Measurements from ENCODE around the gene CDH13. TPM values are rescaled to one million over a fixed set of nuclear protein-coding genes. Genes with fewer than 3 reads are reported as not detected.

Gene CDH13
- polyA plus RNA-seq, 3 donors = 1.0 to 7.7 (median 2.8) TPM

GRCh38 chr16:83013071-83013470, 386.3 kb downstream of the CDH13 start:
- WGBS, 3 donors = 63 to 92% (median 91%) methylated on average over 4 of the region's 4 CpGs
- H3K27ac ChIP-seq (ENCODE audit: low read depth, low read length) = no peak overlapping the region

- 82 to 95% (median 95%) methylated on average over 6 of the region's 6 CpGs for WGBS, 3 donors
- no peak overlapping the region for H3K27ac ChIP-seq (ENCODE audit: low read depth, low read length)
Observed at GRCh38 chr16:83019963-83020362, 393.2 kb downstream of the CDH13 start.

- WGBS, 3 donors = 72 to 89% (median 86%) methylated on average over 6 of the region's 6 CpGs
- no peak overlapping the region for H3K27ac ChIP-seq (ENCODE audit: low read depth, low read length)
Observed at GRCh38 chr16:83021045-83021444, 394.3 kb downstream of the CDH13 start.

DNA sequence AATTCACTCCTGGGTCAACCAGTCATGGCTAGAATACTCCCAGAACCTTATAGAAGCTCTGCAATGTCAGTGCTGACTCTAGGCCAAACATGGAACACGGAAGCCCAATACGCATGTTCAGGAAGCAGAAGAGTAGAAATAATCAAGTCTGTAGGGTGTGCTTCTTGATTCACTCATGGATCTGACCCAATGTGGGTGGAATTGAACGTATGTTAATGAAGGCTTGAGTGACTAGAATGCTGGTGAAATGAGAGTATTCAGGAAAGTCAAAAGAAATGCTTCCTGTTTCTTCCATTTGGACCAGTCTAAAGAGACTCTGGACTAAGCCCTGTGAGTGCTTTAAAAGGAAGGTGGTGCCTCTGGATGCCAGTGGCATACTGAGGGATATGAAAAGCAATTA, 395.0 kb downstream of the CDH13 start:
- no peak overlapping the region for H3K27ac ChIP-seq (ENCODE audit: low read depth, low read length)
- WGBS, 3 donors = 71 to 88% (median 75%) methylated on average over 3 of the region's 3 CpGs

DNA sequence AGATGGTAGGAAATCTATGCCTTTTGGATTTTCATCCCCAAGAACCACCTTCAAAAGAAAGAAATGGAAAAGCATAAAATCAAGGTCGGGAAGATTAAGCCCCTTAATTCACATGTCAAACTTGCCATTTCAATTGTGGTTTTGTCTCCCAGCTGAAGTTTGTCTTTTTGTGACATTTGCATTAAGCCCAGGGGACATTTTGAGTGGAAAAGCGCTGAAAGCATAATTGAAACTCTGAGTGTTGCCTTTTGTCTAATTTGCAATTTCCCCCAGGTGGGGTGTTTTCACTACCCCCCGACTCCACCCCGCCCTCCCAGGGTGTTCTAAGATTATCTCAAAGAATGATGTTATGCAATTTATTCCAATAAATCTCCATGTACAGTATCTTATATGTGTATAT, 396.2 kb downstream of the CDH13 start:
- WGBS, 3 donors = 65 to 81% (median 69%) methylated on average over 4 of the region's 4 CpGs
- H3K27ac ChIP-seq (ENCODE audit: low read depth, low read length) = no peak overlapping the region

DNA sequence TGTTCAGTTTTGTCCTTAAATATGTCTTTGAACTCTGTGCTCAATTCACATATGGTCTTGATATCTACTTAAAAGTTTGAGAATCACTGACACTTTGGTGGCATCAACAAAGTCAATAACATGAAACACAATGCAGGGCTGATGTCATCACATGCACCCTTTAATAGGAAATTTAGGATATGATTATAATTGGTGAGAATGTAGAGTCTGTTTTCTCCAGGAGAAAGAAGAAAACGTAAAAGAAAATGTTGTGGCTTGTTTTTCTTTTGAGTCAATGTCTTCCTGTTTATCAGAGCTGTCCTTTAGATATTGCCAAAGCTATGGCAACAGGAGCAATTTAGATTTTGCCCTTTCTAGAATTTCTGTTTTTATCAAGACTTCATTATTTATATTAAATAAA, 396.9 kb downstream of the CDH13 start:
- no peak overlapping the region for H3K27ac ChIP-seq (ENCODE audit: low read depth, low read length)
- 57 to 88% (median 83%) methylated on average over 1 of the region's 1 CpG for WGBS, 3 donors

DNA sequence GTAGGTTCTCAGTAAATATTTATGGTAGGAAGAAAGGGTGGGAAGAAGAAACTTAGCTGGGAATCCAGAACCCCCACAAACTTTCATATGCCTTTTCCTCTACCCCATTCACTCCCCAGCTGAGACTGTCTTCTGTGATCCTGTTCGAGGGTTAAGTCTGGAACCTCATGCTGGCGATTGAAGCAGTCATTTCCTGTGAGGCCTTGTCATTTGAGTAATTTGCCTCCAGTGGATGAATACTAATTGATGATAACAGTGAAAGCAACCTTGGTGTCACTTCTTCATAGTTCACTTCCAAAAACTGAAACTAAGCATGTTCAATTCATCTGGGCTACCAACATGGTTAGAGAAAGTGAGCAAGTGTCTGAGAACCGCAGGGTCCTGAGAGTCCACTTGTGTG, 401.2 kb downstream of the CDH13 start:
- WGBS, 3 donors = 37 to 57% (median 52%) methylated on average over 3 of the region's 3 CpGs
- no peak overlapping the region for H3K27ac ChIP-seq (ENCODE audit: low read depth, low read length)

GRCh38 chr16:83029467-83029866, 402.7 kb downstream of the CDH13 start:
- 65 to 84% (median 78%) methylated on average over 2 of the region's 2 CpGs for WGBS, 3 donors
- no peak overlapping the region for H3K27ac ChIP-seq (ENCODE audit: low read depth, low read length)

- WGBS, 3 donors = 66 to 93% (median 90%) methylated on average over 3 of the region's 3 CpGs
Observed at GRCh38 chr16:83031524-83031923, 404.8 kb downstream of the CDH13 start.

DNA sequence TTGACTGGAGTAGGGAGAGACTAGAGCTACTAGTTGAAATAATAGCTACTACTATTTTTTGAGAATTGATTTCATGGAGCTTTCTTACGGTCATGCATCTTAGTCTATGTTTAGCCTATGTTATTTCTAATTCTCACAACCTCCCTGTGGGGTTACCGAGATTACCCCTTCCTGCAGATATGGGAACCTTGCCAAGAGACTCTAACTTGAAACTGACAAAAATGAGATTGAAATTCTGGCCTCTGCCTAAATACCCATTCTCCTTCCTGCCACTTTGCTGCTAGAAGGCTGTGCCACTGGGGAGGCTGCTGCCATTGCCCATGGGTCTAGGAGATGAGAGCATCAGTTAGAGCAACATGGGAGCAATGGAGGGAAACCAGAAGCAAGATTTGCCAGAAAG, 410.3 kb downstream of the CDH13 start:
- WGBS, 3 donors = 63 to 69% (median 64%) methylated on average over 2 of the region's 2 CpGs
- H3K27ac ChIP-seq (ENCODE audit: low read depth, low read length) = no peak overlapping the region

More at GRCh38 chr16:83031524-83031923, 404.8 kb downstream of the CDH13 start:
- no peak overlapping the region for H3K27ac ChIP-seq (ENCODE audit: low read depth, low read length)

GRCh38 chr16:83037884-83038283, 411.1 kb downstream of the CDH13 start:
- 46 to 91% (median 90%) methylated on average over 2 of the region's 2 CpGs for WGBS, 3 donors
- no peak overlapping the region for H3K27ac ChIP-seq (ENCODE audit: low read depth, low read length)

DNA sequence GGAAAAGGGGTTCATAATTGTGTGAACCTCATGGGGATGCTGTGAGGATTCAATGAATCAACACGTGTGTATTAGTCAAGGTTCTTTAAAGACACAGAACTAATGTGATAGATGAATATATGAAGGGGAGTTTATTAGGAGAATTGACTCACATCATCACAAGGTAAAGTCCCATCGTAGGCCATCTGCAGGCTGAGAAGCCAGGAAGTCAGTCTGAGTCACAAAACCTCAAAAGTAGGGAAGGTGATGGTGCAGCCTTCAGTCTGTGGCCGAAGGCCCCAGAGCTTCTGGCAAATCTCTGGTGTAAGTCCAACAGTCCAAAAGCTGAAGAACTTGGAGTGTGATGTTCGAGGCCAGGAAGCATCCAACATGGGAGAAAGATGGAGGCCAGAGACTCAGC, 413.4 kb downstream of the CDH13 start:
- 63 to 82% (median 75%) methylated on average over 4 of the region's 4 CpGs for WGBS, 3 donors
- H3K27ac ChIP-seq (ENCODE audit: low read depth, low read length) = no peak overlapping the region

GRCh38 chr16:83044589-83044988, 417.8 kb downstream of the CDH13 start:
- 62 to 75% (median 67%) methylated on average over 10 of the region's 10 CpGs for WGBS, 3 donors

GRCh38 chr16:83045790-83046189, 419.0 kb downstream of the CDH13 start:
- no peak overlapping the region for H3K27ac ChIP-seq (ENCODE audit: low read depth, low read length)

More at GRCh38 chr16:83044589-83044988, 417.8 kb downstream of the CDH13 start:
- H3K27ac ChIP-seq (ENCODE audit: low read depth, low read length) = no peak overlapping the region

DNA sequence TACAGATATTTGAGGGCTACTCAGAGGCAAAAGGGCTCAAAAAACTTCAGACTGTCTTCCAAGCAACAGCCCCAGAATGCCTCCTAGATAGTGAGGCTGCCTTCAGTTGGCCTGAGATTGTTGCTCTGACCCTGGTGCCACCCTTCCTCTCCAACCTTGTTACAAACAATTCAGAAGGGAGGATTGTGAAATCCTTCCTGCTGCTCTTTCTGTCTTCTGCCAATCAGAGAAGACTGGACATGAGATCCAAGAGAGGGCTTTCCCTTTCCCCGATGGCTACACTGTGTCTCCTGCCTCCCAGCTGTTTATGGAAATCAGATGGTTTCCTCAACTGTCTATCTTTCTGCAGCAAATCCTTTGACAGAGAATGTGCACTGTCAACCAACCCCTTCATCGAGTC, 419.9 kb downstream of the CDH13 start:
- WGBS, 3 donors = 27 to 60% (median 28%) methylated on average over 2 of the region's 2 CpGs
- H3K27ac ChIP-seq (ENCODE audit: low read depth, low read length) = no peak overlapping the region

- WGBS, 3 donors = 56 to 73% (median 71%) methylated on average over 2 of the region's 2 CpGs
- no peak overlapping the region for H3K27ac ChIP-seq (ENCODE audit: low read depth, low read length)
Observed at GRCh38 chr16:83051451-83051850, 424.7 kb downstream of the CDH13 start.

DNA sequence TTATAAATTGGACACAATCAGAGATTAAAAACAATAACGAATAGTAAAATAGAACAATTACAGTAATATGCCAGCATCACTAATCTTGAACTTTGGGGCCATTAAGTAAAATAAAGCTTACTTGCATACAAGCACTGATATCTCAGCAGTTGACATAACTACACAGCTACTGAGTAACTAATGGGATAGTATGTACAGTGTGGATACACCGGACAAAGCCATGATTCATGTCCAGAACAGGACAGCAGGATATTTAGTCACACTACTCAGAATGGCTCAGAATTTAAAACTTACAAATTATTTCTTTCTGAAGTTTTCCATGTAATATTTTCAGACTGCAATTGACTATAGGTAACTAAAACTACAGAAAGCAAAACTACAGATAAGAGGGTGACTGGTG, 427.5 kb downstream of the CDH13 start:
- no peak overlapping the region for H3K27ac ChIP-seq (ENCODE audit: low read depth, low read length)
- 67 to 89% (median 87%) methylated on average over 2 of the region's 2 CpGs for WGBS, 3 donors

DNA sequence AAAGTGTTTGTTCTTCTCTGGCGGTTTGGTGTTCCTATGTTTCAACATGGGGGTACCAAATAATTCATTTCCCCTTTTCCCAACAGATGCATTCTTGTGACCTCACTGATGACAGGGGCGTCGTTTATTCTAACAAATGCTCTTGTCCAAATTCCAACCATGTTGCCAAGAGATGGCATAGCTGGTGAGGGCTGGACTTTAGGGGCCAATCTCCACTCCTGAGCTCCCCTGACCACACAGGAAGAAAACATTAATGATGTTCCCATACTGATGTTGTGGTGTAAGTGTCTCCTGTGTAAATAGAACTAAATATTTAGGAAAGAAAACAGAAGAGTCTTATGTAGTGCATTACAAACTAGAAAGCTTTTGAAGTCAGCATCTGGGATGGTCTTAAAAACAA, 431.6 kb downstream of the CDH13 start:
- H3K27ac ChIP-seq (ENCODE audit: low read depth, low read length) = no peak overlapping the region
- 48 to 77% (median 68%) methylated on average over 3 of the region's 3 CpGs for WGBS, 3 donors

GRCh38 chr16:83059237-83059636, 432.5 kb downstream of the CDH13 start:
- no peak overlapping the region for H3K27ac ChIP-seq (ENCODE audit: low read depth, low read length)
- WGBS, 3 donors = 65 to 79% (median 76%) methylated on average over 5 of the region's 5 CpGs

DNA sequence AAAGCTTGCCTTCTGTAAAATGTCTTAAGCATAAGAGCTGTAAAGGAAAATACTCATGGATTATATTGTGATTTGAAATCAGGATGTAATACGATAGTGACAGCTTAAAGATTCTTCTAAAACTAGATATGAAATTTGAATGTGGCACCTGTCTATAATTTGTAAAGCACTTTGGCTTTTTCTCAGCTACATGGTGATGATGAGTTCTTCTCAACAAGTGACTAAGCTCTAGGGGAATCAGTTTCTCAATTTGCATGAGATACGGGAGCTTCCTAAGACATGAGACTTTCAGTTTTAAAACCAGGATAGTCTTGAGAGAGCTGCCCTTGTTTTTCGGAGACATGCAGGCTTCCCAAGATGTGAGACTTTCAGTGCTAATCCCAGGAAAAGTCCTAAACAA, 439.2 kb downstream of the CDH13 start:
- WGBS, 3 donors = 57 to 91% (median 81%) methylated on average over 3 of the region's 3 CpGs
- H3K27ac ChIP-seq (ENCODE audit: low read depth, low read length) = no peak overlapping the region

DNA sequence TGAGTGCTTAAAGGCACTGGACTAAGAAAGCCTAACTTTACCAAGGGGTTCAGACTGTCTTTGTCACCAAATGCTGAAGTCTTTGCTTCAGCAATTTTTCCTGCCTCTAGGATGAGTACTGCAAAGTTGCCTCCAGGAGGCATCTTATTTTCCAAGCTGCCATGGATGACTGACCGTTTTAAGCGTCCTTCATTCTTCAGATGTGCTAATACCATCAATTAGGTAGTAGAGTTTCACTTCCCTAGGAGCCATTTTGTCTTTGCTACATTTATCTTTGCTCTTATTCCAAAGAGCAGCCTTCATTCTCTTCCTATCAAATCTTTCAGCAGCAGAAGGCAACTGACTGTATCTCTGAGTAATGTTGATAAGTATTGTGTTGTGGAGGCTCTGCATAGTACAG, 440.1 kb downstream of the CDH13 start:
- no peak overlapping the region for H3K27ac ChIP-seq (ENCODE audit: low read depth, low read length)
- 29 to 93% (median 76%) methylated on average over 2 of the region's 2 CpGs for WGBS, 3 donors
